K562 (cell line): ENCODE measurements around the gene PRR14. TPM values are rescaled to one million over a fixed set of nuclear protein-coding genes. Genes with fewer than 3 reads are reported as not detected.

Source experiments
- ATAC-seq: fragments of 200-7000 bp; cut with Tn5 transposase; 3 replicates; pipeline ENCODE4 v1.9.1; 2020; ENCODE audit warnings: moderate library complexity
- BruUV-seq: library from RNA; stranded (reverse); fragments of 400-500 nt; replicated peaks from 2 replicates; lab custom pipeline; 2021; lab: Mats Ljungman, UMichigan
- CTCF ChIA-PET: fragments of 300-600 bp; formaldehyde crosslinking; extraction: SDS; loops from one replicate; lab custom pipeline; 2021; ENCODE audit warnings: low intra/inter-chr PET ratio; lab: Yijun Ruan, JAX
- POLR2A ChIA-PET: fragments of 300-600, 350-650 bp; sonication (Branson Sonifier 250); formaldehyde crosslinking; extraction: SDS; loops from one replicate; lab custom pipeline; 2021; ENCODE audit warnings: antibody characterized with exemption, inconsistent platforms; lab: Yijun Ruan, JAX
- DNase-seq, 4 experiments: peaks; one replicate each; pipeline versions ENCODE4 v3.0.0 to v3.0.0-alpha.2; 2011 to 2018; ENCODE audit warnings: low spot score in 3 of 4, mixed read lengths in 3 of 4; ENCODE audit errors: extremely low read depth in 1 of 4
- FAIRE-seq: peaks from 2 replicates; lab custom pipeline; 2011; peaks lifted over from hg19 to GRCh38; lab: Jason Lieb, UNC
- H2AFZ ChIP-seq: 2 replicates; pipeline ENCODE4 v1.6.0; 2011; ENCODE audit warnings: low read depth, low read length, control low read depth, inconsistent platforms
- H3K27ac ChIP-seq: fragments of 200-600 bp; 3 replicates; pipeline ENCODE4 v1.8.0; 2011; ENCODE audit warnings: low read depth, mild to moderate bottlenecking, control low read depth, inconsistent platforms, low read length, moderate library complexity, mixed read lengths; ENCODE audit errors: extremely low read depth
- H3K27me3 ChIP-seq, 2 experiments: fragments of 300-600 bp in 1 of 2; 2 replicates in 1 of 2; 3 replicates in 1 of 2; pipeline versions ENCODE4 v1.6.0 to v1.8.0; 2011; ENCODE audit warnings: inconsistent platforms in 2 of 2, low read length in 2 of 2, mild to moderate bottlenecking in 1 of 2, mixed read lengths in 1 of 2, moderate library complexity in 1 of 2; ENCODE audit not compliant: control insufficient read depth in 2 of 2, insufficient read depth in 2 of 2
- H3K36me3 ChIP-seq: fragments of 300-600 bp; 3 replicates; pipeline ENCODE4 v1.8.0; 2011; ENCODE audit warnings: mild to moderate bottlenecking, low read length, inconsistent platforms; ENCODE audit not compliant: control insufficient read depth, insufficient read depth
- H3K4me1 ChIP-seq, 2 experiments: fragments of 200-600 bp in 1 of 2; replicated peaks in 1 of 2; 2 replicates in 1 of 2; 3 replicates in 1 of 2; pipeline versions ENCODE4 v1.5.1 to v1.8.0; 2011; ENCODE audit warnings: inconsistent platforms in 2 of 2, low read length in 2 of 2, mild to moderate bottlenecking in 1 of 2, mixed read lengths in 1 of 2, moderate library complexity in 1 of 2; ENCODE audit not compliant: control insufficient read depth in 2 of 2, insufficient read depth in 2 of 2
- H3K4me2 ChIP-seq: 2 replicates; pipeline ENCODE4 v1.6.1; 2011; ENCODE audit warnings: low read length, control low read depth, inconsistent platforms, mixed read lengths; ENCODE audit not compliant: insufficient read depth
- H3K4me3 ChIP-seq: fragments of 200-600 bp; sonication (generic), shearing (Covaris generic); 2 replicates; pipeline ENCODE4 v1.5.1; 2016; ENCODE audit warnings: control low read depth, inconsistent platforms
- H3K79me2 ChIP-seq: fragments of 200-600 bp; 3 replicates; pipeline ENCODE4 v1.8.0; 2011; ENCODE audit warnings: low read length, inconsistent platforms; ENCODE audit not compliant: control insufficient read depth, insufficient read depth
- H3K9ac ChIP-seq, 2 experiments: 2 replicates each; pipeline versions ENCODE4 v1.6.0 to v1.6.1; 2011; ENCODE audit warnings: low read depth in 2 of 2, low read length in 2 of 2, control low read depth in 1 of 2, inconsistent platforms in 1 of 2, mild to moderate bottlenecking in 1 of 2, mixed read lengths in 1 of 2; ENCODE audit not compliant: insufficient read depth in 1 of 2
- H3K9me1 ChIP-seq: one replicate; pipeline ENCODE4 v1.6.0; 2011; ENCODE audit warnings: inconsistent platforms, mild to moderate bottlenecking, low read length, moderate library complexity; ENCODE audit not compliant: control insufficient read depth, insufficient read depth
- H3K9me3 ChIP-seq: replicated peaks from 2 replicates; pipeline ENCODE4 v1.5.1; 2011; ENCODE audit warnings: low read depth, low read length, inconsistent platforms; ENCODE audit not compliant: control insufficient read depth, insufficient read depth
- H4K20me1 ChIP-seq: replicated peaks from 2 replicates; pipeline ENCODE4 v1.6.1; 2011; ENCODE audit warnings: low read length, inconsistent platforms, mixed read lengths; ENCODE audit not compliant: control insufficient read depth, insufficient read depth
- BCL6 ChIP-seq: fragments of 250-450 bp; sonication (Bioruptor Pico); IDR thresholded peaks from 2 replicates; pipeline ENCODE4 v1.4.0; 2020
- BCOR ChIP-seq: fragments of 450-650 bp; IDR thresholded peaks from 2 replicates; pipeline ENCODE4 v1.6.1; 2016
- CBX1 ChIP-seq: sonication (generic); IDR thresholded peaks from 2 replicates; pipeline ENCODE4 v1.6.1; 2016; ENCODE audit warnings: antibody characterized with exemption, low read depth, mild to moderate bottlenecking
- NBN ChIP-seq: fragments of 450-650 bp; IDR thresholded peaks from 2 replicates; pipeline ENCODE4 v1.6.1; 2016; ENCODE audit warnings: low read depth, mild to moderate bottlenecking
- RBM25 ChIP-seq: fragments of 200-400 bp; formaldehyde crosslinking; IDR thresholded peaks from 2 replicates; pipeline ENCODE4 v1.6.1; 2018; ENCODE audit warnings: low read length, low read depth, moderate library complexity; ENCODE audit not compliant: severe bottlenecking
- RHOXF2B ChIP-seq: fragments of 250-450 bp; sonication (Bioruptor Pico); conservative IDR thresholded peaks from 2 replicates; pipeline ENCODE4 v1.5.1; 2021
- ZNF121 ChIP-seq: sonication (generic); formaldehyde crosslinking; conservative IDR thresholded peaks from 2 replicates; pipeline ENCODE4 v1.8.0; 2022; ENCODE audit warnings: missing genetic modification reagents
- ZNF76 ChIP-seq: fragments of 250-450 bp; sonication (Bioruptor Pico); IDR thresholded peaks from 2 replicates; pipeline ENCODE4 v1.4.0; 2020; ENCODE audit warnings: mild to moderate bottlenecking, moderate library complexity, borderline replicate concordance
- WGBS: fragments of 100-300 bp; shearing (Covaris generic); methylation state at CpG from one replicate; pipeline ENCODE4 v1.1.6; 2016; ENCODE audit warnings: low coverage, mixed read lengths; ENCODE audit not compliant: insufficient coverage; ENCODE audit errors: missing lambda C conversion rate; 5-methylcytosine and 5-hydroxymethylcytosine counted together
- in situ Hi-C: fragments of 300-500 bp; cut with MboI; formaldehyde crosslinking; loops from 4 replicates; pipeline ENCODE4 v1.15.0; 2018; ENCODE audit warnings: inconsistent platforms, mixed read lengths
- intact Hi-C: fragments of 100-400 bp; cut with micrococcal nuclease; formaldehyde crosslinking; loops from 2 replicates; pipeline ENCODE4 v1.14.2; 2022
- polyA plus RNA-seq, 8 experiments: library from polyadenylated mRNA; depleted of rRNA in 4 of 8; stranded (reverse) in 5 of 8; unstranded in 3 of 8; fragments of >200 nt; fragmentation: Nextera tagmentation in 2 of 8; fragmentation: Illumina TruSeq in 1 of 8; extraction: Ambion mirVana in 2 of 8; extraction: Trizol in 1 of 8; gene quantifications; 2 replicates each; pipeline versions ENCODE4 v1.2.1 to v1.2.3, GENCODE V29; 2011 to 2014; ENCODE audit warnings: inconsistent platforms in 1 of 8, missing spikeins in 1 of 8
- total RNA-seq, 7 experiments: library from RNA; depleted of rRNA in 6 of 7; stranded (reverse); fragments of >200 nt in 6 of 7; fragmentation: Illumina TruSeq in 2 of 7; extraction: Trizol in 2 of 7; gene quantifications; 2 replicates each; pipeline versions ENCODE4 v1.2.1 to v1.2.3, GENCODE V29; 2011 to 2021; ENCODE audit warnings: low replicate concordance in 1 of 7
- TF ChIP-seq, protein P1 (sequence below), 2 experiments: fragments of 450-650 bp; IDR thresholded peaks; 2 replicates each; pipeline ENCODE4 v1.6.1; 2016

PRR14 gene
- total and polyA plus RNA-seq, 9 of the 15 experiments (the other 6 are each of a cell fraction or from before 2014, with no cell fraction given), result 2.2 to 63.1 (median 11.5) TPM

DNA sequence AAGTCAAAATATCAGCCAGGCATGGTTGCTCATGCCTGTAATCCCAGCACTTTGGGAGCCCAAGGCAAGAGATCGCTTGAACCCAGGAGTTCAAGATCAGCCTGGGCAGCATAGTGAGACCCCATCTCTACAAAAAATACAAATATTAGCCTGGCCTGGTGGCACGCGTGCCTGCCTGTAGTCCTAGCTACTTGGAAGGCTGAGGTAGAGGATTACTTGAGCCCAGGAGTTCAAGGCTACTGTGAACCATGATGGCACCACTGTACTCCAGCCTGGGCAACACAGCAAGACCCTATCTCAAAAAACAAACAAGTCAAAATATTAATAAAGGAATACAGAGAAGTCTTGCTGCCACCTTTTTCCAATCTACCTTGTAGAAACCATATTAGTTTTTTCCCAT, 44.8 kb upstream of the PRR14 start:
- no peak overlapping the region for H2AFZ ChIP-seq
- no peaks in the 10 kb centered on the region for H3K9me3 ChIP-seq
- no peak overlapping the region for H3K4me2 ChIP-seq
- FAIRE-seq (no peak), DNase-seq (no peak), ATAC-seq (no peak)
- H4K20me1 ChIP-seq, result no peaks in the 10 kb centered on the region
- H3K9me1 ChIP-seq, result no peaks in the 10 kb centered on the region
- H3K27me3 ChIP-seq, result no peaks in the 10 kb centered on the region
- TF ChIP-seq RHOXF2B (CRISPR knock-in tag), result no peak
- TF ChIP-seq NBN, result no peak
- peak; percentile 66 for TF ChIP-seq RBM25
- TF ChIP-seq BCL6, result no peak
- TF ChIP-seq ZNF121 (CRISPR knock-in tag), result peak; percentile 99
- peak; percentile 79; the same call in 1 of the 2 replicates for TF ChIP-seq BCOR
- no peak for TF ChIP-seq ZNF76 (CRISPR knock-in tag)
- TF ChIP-seq CBX1, result no peak
- TF ChIP-seq, protein P1, sequence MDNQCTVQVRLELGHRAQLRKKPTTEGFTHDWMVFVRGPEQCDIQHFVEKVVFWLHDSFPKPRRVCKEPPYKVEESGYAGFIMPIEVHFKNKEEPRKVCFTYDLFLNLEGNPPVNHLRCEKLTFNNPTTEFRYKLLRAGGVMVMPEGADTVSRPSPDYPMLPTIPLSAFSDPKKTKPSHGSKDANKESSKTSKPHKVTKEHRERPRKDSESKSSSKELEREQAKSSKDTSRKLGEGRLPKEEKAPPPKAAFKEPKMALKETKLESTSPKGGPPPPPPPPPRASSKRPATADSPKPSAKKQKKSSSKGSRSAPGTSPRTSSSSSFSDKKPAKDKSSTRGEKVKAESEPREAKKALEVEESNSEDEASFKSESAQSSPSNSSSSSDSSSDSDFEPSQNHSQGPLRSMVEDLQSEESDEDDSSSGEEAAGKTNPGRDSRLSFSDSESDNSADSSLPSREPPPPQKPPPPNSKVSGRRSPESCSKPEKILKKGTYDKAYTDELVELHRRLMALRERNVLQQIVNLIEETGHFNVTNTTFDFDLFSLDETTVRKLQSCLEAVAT (IDR thresholded peaks at IDR 0.05), result no peak
- BruUV-seq, result no TSS peak
- 89% methylated on average over 3 of the region's 3 CpGs for WGBS
- H3K4me3 ChIP-seq, result no peak overlapping the region
- H3K27ac ChIP-seq, result no peak overlapping the region
- intact Hi-C loops (no loop called here), in situ Hi-C loops (no loop called here)
- H3K9ac ChIP-seq, result no peak overlapping the region
- peaks cover 60% of the 10 kb centered on the region for H3K36me3 ChIP-seq
- peaks cover 17% of the 10 kb centered on the region for H3K79me2 ChIP-seq
- peaks cover 7 to 24% of the 10 kb centered on the region in 2 experiments; a peak in 4 of 5 replicates for H3K4me1 ChIP-seq
- ChIA-PET CTCF (no interaction called here), POLR2A (interaction anchor here (0.8 kb wide), 1 partner anchor 116 kb away, joined by 3 read pairs; no protein-coding TSS in a partner anchor)
